Testis (tissue), 2 donors: ENCODE measurements around the gene ARHGAP35.

Source experiments
- POLR2A ChIP-seq: fragments of 450-650 bp; IDR thresholded peaks from one replicate; pipeline ENCODE4 v1.6.1; 2017; ENCODE audit warnings: antibody characterized with exemption, mild to moderate bottlenecking, moderate library complexity
- TF ChIP-seq, protein P1 (sequence below), 3 experiments: fragments of 450-650 bp in 2 of 3; fragments of 200-600 bp in 1 of 3; sonication (generic) in 1 of 3; IDR thresholded peaks; one replicate each; pipeline ENCODE4 v1.5.1; 2016 to 2019; ENCODE audit warnings: antibody characterized with exemption in 3 of 3, mild to moderate bottlenecking in 2 of 3, moderate library complexity in 1 of 3

DNA sequence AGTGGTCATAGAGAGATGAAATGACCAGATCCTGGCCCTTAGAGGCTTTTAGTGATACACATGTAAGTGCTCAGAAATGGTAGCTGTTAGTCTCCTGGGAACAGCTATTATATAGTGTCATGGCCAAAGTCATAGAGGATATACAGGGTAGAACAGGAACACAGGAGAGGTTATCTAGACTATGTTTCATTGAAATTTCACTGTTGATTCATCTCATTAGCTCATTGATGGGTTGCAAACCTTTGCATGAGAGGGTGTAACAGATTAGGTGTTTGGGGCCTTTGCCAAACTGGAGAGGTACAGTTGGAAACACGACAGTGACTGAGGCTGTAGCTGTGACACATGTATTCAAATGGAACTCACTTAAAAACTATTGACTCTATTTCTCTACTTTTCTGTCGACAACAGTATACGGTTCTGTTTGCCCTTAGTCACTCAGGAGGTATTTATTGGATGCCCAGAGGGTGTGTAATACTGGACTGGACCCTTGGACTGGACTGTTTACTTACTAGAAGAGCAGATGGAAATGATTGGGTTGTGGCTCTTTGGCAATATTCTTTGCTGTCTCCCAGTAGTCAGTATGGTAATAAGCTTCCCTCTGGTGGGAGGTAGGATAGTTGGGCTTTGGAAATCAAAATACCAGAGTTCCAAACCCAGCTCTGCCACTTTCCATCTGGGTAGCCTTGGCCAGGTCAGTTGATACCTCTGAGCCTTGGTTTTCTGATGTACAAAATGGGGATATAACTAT lies 29.8 kb downstream of the ARHGAP35 start:
- TF ChIP-seq POLR2A = no peak
- TF ChIP-seq, protein P1, sequence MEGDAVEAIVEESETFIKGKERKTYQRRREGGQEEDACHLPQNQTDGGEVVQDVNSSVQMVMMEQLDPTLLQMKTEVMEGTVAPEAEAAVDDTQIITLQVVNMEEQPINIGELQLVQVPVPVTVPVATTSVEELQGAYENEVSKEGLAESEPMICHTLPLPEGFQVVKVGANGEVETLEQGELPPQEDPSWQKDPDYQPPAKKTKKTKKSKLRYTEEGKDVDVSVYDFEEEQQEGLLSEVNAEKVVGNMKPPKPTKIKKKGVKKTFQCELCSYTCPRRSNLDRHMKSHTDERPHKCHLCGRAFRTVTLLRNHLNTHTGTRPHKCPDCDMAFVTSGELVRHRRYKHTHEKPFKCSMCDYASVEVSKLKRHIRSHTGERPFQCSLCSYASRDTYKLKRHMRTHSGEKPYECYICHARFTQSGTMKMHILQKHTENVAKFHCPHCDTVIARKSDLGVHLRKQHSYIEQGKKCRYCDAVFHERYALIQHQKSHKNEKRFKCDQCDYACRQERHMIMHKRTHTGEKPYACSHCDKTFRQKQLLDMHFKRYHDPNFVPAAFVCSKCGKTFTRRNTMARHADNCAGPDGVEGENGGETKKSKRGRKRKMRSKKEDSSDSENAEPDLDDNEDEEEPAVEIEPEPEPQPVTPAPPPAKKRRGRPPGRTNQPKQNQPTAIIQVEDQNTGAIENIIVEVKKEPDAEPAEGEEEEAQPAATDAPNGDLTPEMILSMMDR (IDR thresholded peaks at IDR 0.05) = no peak
